WI38 (cell line): Measurements from ENCODE around the gene INPP5A.

ENCODE experiments used
- H3K4me3 ChIP-seq: 2 replicates; pipeline ENCODE4 v1.5.1; 2011; ENCODE audit warnings: low read depth, mild to moderate bottlenecking, control low read depth, low read length
- CTCF ChIP-seq: IDR thresholded peaks from 2 replicates; pipeline ENCODE4 v1.5.1; 2012; ENCODE audit warnings: low read depth, mild to moderate bottlenecking, control low read depth, low read length

The INPP5A gene

GRCh38 chr10:132724446-132724845 is 186.9 kb downstream of the INPP5A start:
- no peak for TF ChIP-seq CTCF
- no peak overlapping the region for H3K4me3 ChIP-seq

- H3K4me3 ChIP-seq: no peak overlapping the region
- TF ChIP-seq CTCF: no peak
Measured at GRCh38 chr10:132725202-132725601, 187.6 kb downstream of the INPP5A start.

- no peak overlapping the region for H3K4me3 ChIP-seq
- TF ChIP-seq CTCF: no peak
Measured at GRCh38 chr10:132726194-132726593, 188.6 kb downstream of the INPP5A start.

- no peak for TF ChIP-seq CTCF
- H3K4me3 ChIP-seq: no peak overlapping the region
Measured at GRCh38 chr10:132726951-132727350, 189.4 kb downstream of the INPP5A start.

- TF ChIP-seq CTCF: no peak
- H3K4me3 ChIP-seq: no peak overlapping the region
Measured at GRCh38 chr10:132727411-132727810, 189.8 kb downstream of the INPP5A start.

GRCh38 chr10:132728321-132728720 is 190.7 kb downstream of the INPP5A start:
- no peak overlapping the region for H3K4me3 ChIP-seq
- no peak for TF ChIP-seq CTCF

- no peak overlapping the region for H3K4me3 ChIP-seq
- TF ChIP-seq CTCF: no peak
Measured at GRCh38 chr10:132728741-132729140, 191.2 kb downstream of the INPP5A start.
